Limb (tissue), 2 donors: ENCODE measurements around the gene SRRM5.
"Not testable (repeated sequence)": the region's sequence is repeated elsewhere in the genome, so short reads cannot be mapped to it uniquely, and the experiment has no call there.

Experiments
- DNase-seq, 2 donors: peaks; one replicate each; pipeline ENCODE4 v3.0.0-alpha.2; 2016; ENCODE audit errors: extremely low spot score in 2 of 2

SRRM5 gene

GRCh38 chr19:43612374-43612773 is 486 bp downstream of the SRRM5 start:
- no peak for DNase-seq

- DNase-seq, result no peak
These were observed 4.4 kb downstream of the SRRM5 start for GRCh38 chr19:43616306-43616705.

GRCh38 chr19:43616954-43617353 is 5.1 kb downstream of the SRRM5 start:
- DNase-seq, result no peak

- DNase-seq, result peak in 1 of 2 donors; percentile 42
These were observed 7.0 kb downstream of the SRRM5 start for GRCh38 chr19:43618921-43619261.

GRCh38 chr19:43619262-43620060 is 7.6 kb downstream of the SRRM5 start, which contains the start of gene ZNF428:
Gene ZNF428, minus strand, starts transcription at chr19:43619629. Its CDS starts 5,325 bp downstream, at chr19:43614304.
- DNase-seq, result peak; percentile 92 to 94

GRCh38 chr19:43620061-43621001 is 8.4 kb downstream of the SRRM5 start:
- no peak for DNase-seq

GRCh38 chr19:43622070-43622469 is 10.2 kb downstream of the SRRM5 start:
- no peak for DNase-seq

- DNase-seq, result no peak
These were observed 11.1 kb downstream of the SRRM5 start for GRCh38 chr19:43622956-43623355.

- DNase-seq, result no peak
These were observed 12.2 kb downstream of the SRRM5 start for GRCh38 chr19:43623889-43624670.

GRCh38 chr19:43624933-43625332 is 13.0 kb downstream of the SRRM5 start:
- DNase-seq, result peak in 1 of 2 donors; percentile 59

GRCh38 chr19:43625918-43626579 is 14.2 kb downstream of the SRRM5 start:
- no peak for DNase-seq

- no peak for DNase-seq
These were observed 14.9 kb downstream of the SRRM5 start for GRCh38 chr19:43626838-43627237.

GRCh38 chr19:43628646-43629326 is 16.9 kb downstream of the SRRM5 start:
- no peak for DNase-seq

- no peak for DNase-seq
These were observed 19.6 kb downstream of the SRRM5 start for GRCh38 chr19:43631491-43631890.

GRCh38 chr19:43633520-43633919 is 21.6 kb downstream of the SRRM5 start:
- DNase-seq, result no peak

GRCh38 chr19:43634068-43634467 is 22.2 kb downstream of the SRRM5 start:
- no peak for DNase-seq

GRCh38 chr19:43634506-43634871 is 22.6 kb downstream of the SRRM5 start:
- peak; percentile 34 to 47 for DNase-seq

- DNase-seq, result peak in 1 of 2 donors; percentile 73
These were observed 23.1 kb downstream of the SRRM5 start for GRCh38 chr19:43634872-43635560.

GRCh38 chr19:43635561-43635940 is 23.7 kb downstream of the SRRM5 start:
- DNase-seq, result not testable (repeated sequence)

GRCh38 chr19:43636121-43636683 is 24.3 kb downstream of the SRRM5 start:
- no peak for DNase-seq
